ENCODE data around the gene SMCO2.

DNA sequence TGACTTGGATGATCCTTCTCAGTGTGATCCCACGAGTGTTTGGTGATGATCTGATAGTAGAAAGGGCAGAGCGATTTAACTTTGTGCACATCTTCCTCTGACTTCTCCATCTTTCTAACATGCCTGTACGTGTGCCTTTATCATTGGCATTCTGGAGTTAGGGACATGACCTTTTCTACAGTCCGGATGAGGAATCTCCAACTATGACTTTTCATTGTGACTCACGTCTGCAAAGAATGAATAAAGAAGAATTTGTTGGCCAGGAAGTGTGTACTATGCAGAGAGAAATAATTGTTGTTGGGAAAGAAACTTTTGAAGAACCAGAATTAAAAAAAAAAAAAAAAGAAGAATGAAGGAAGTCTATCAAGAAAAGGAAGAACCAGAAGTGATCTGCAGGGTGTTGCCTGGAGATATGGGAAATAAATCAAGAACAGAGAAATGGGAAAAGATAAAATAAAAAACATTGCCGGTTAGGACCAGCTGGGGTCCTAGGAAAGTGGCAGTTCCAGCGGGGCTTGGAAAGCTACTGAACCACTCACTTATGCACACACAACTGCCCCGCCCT lies 102.8 kb downstream of the SMCO2 start:
- TF ChIP-seq, protein P1, sequence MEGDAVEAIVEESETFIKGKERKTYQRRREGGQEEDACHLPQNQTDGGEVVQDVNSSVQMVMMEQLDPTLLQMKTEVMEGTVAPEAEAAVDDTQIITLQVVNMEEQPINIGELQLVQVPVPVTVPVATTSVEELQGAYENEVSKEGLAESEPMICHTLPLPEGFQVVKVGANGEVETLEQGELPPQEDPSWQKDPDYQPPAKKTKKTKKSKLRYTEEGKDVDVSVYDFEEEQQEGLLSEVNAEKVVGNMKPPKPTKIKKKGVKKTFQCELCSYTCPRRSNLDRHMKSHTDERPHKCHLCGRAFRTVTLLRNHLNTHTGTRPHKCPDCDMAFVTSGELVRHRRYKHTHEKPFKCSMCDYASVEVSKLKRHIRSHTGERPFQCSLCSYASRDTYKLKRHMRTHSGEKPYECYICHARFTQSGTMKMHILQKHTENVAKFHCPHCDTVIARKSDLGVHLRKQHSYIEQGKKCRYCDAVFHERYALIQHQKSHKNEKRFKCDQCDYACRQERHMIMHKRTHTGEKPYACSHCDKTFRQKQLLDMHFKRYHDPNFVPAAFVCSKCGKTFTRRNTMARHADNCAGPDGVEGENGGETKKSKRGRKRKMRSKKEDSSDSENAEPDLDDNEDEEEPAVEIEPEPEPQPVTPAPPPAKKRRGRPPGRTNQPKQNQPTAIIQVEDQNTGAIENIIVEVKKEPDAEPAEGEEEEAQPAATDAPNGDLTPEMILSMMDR (IDR thresholded peaks at IDR 0.05), result no peak
- no peak for TF ChIP-seq POLR2A (IDR thresholded peaks at IDR 0.05)

Data from adrenal gland (tissue), 5 donors.